ENCODE data around the gene RPL10A.

DNA sequence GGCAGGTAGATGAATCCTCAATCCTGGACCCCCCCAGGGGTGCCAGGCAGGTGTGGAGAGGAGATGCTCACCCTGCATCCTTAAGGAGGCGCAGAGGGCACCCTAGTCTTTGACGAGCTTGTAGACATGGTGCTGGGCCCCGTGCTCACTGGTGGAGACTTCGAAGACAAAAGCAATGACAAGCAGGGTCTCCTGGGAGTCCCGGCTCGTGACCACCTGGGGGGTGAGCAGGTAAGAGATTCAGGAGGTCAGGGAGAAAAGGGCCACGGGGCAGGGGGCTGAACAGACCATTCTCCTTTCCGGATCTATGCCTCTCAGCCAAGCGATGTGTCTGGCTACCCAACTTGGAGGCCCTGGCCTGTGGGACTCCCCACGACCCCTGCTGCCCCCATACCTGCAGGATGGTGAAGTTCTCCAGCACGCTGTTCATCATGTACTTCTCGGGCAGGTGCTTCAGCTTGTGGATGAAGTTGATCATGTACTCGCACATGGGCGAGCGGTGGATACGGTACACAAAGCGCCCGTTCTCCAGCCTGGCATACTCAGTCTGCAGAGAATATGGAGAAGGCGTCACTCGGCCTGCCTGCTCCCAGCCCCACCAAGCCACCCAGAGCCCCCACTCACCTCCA is 6.9 kb downstream of the RPL10A start:
- no peak for TF ChIP-seq POLR2A (IDR thresholded peaks at IDR 0.05)
- TF ChIP-seq, protein P1, sequence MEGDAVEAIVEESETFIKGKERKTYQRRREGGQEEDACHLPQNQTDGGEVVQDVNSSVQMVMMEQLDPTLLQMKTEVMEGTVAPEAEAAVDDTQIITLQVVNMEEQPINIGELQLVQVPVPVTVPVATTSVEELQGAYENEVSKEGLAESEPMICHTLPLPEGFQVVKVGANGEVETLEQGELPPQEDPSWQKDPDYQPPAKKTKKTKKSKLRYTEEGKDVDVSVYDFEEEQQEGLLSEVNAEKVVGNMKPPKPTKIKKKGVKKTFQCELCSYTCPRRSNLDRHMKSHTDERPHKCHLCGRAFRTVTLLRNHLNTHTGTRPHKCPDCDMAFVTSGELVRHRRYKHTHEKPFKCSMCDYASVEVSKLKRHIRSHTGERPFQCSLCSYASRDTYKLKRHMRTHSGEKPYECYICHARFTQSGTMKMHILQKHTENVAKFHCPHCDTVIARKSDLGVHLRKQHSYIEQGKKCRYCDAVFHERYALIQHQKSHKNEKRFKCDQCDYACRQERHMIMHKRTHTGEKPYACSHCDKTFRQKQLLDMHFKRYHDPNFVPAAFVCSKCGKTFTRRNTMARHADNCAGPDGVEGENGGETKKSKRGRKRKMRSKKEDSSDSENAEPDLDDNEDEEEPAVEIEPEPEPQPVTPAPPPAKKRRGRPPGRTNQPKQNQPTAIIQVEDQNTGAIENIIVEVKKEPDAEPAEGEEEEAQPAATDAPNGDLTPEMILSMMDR (IDR thresholded peaks at IDR 0.05), result no peak
- no peak for TF ChIP-seq POLR2AphosphoS5 (IDR thresholded peaks at IDR 0.05)

Measured in prostate gland (tissue), 2 donors.